HepG2 (cell line): ENCODE results near the gene CSE1L. TPM values are rescaled to one million over a fixed set of nuclear protein-coding genes. Genes with fewer than 3 reads are reported as not detected.
"Not testable (repeated sequence)": the region's sequence is repeated elsewhere in the genome, so short reads cannot be mapped to it uniquely, and the experiment has no call there.

ENCODE experiments used
- ATAC-seq: fragments of 200-7000 bp; cut with Tn5 transposase; 3 replicates; pipeline ENCODE4 v1.9.1; 2020; ENCODE audit warnings: mild to moderate bottlenecking, moderate library complexity
- BruUV-seq: library from RNA; stranded (reverse); fragments of 400-500 nt; replicated peaks from 2 replicates; lab custom pipeline; 2021; lab: Mats Ljungman, UMichigan
- CTCF ChIA-PET: fragments of 300-600 bp; formaldehyde crosslinking; extraction: SDS; loops from one replicate; lab custom pipeline; 2021; ENCODE audit warnings: low total read pairs, inconsistent platforms, low intra/inter-chr PET ratio; lab: Yijun Ruan, JAX
- POLR2A ChIA-PET: fragments of 350-600 bp; sonication (Branson Sonifier 250); formaldehyde crosslinking; loops from one replicate; lab custom pipeline; 2020; ENCODE audit warnings: antibody characterized with exemption, inconsistent platforms; lab: Yijun Ruan, JAX
- DNase-seq: peaks from one replicate; pipeline ENCODE4 v3.0.0-alpha.2; 2015; ENCODE audit warnings: low spot score
- FAIRE-seq: peaks from 3 replicates; lab custom pipeline; 2011; peaks lifted over from hg19 to GRCh38; lab: Jason Lieb, UNC
- H2AFZ ChIP-seq: one replicate; pipeline ENCODE4 v1.6.1; 2011; ENCODE audit warnings: low read length, inconsistent platforms
- H3K27ac ChIP-seq: fragments of 300-600 bp; 3 replicates; pipeline ENCODE4 v1.8.0; 2011; ENCODE audit warnings: mixed run types, mild to moderate bottlenecking, mixed read lengths, low read length, inconsistent platforms; ENCODE audit not compliant: insufficient read depth; ENCODE audit errors: extremely low read length
- H3K27me3 ChIP-seq, 2 experiments: fragments of 200-600 bp in 1 of 2; 2 replicates in 1 of 2; 3 replicates in 1 of 2; pipeline versions ENCODE4 v1.6.0 to v1.8.0; 2011; ENCODE audit warnings: low read length in 2 of 2, mild to moderate bottlenecking in 2 of 2, moderate library complexity in 2 of 2, inconsistent platforms in 1 of 2; ENCODE audit not compliant: insufficient read depth in 2 of 2, control insufficient read depth in 1 of 2
- H3K36me3 ChIP-seq, 2 experiments: fragments of 200-600 bp in 1 of 2; replicated peaks in 1 of 2; 2 replicates in 1 of 2; 3 replicates in 1 of 2; pipeline versions ENCODE4 v1.5.1 to v1.8.0; 2011; ENCODE audit warnings: low read length in 2 of 2, inconsistent platforms in 1 of 2; ENCODE audit not compliant: insufficient read depth in 2 of 2, control insufficient read depth in 1 of 2
- H3K4me1 ChIP-seq: 2 replicates; pipeline ENCODE4 v1.5.1; 2012; ENCODE audit warnings: low read length, inconsistent platforms; ENCODE audit not compliant: insufficient read depth
- H3K4me2 ChIP-seq: 2 replicates; pipeline ENCODE4 v1.6.0; 2011; ENCODE audit warnings: low read depth, low read length, inconsistent platforms
- H3K4me3 ChIP-seq, 3 experiments: fragments of 200-600 bp in 1 of 3; sonication (generic), shearing (Covaris generic) in 1 of 3; replicated peaks in 1 of 3; 2 replicates each; pipeline ENCODE4 v1.5.1; 2011 to 2016; ENCODE audit warnings: low read length in 3 of 3, inconsistent platforms in 2 of 3, low read depth in 2 of 3, mild to moderate bottlenecking in 2 of 3, control low read depth in 1 of 3, mixed read lengths in 1 of 3; ENCODE audit not compliant: insufficient read depth in 1 of 3
- H3K79me2 ChIP-seq: one replicate; pipeline ENCODE4 v1.6.1; 2011; ENCODE audit warnings: low read length, inconsistent platforms; ENCODE audit not compliant: insufficient read depth
- H3K9ac ChIP-seq: 2 replicates; pipeline ENCODE4 v1.6.0; 2011; ENCODE audit warnings: mild to moderate bottlenecking, low read depth, low read length, inconsistent platforms; ENCODE audit not compliant: insufficient read depth
- H3K9me3 ChIP-seq: 2 replicates; pipeline ENCODE4 v1.5.1; 2012; ENCODE audit warnings: mild to moderate bottlenecking, low read length
- H4K20me1 ChIP-seq: 2 replicates; pipeline ENCODE4 v1.6.0; 2011; ENCODE audit warnings: inconsistent platforms, mild to moderate bottlenecking, low read length, moderate library complexity; ENCODE audit not compliant: insufficient read depth
- FLYWCH1 ChIP-seq: sonication (generic); formaldehyde crosslinking; IDR thresholded peaks from 2 replicates; pipeline ENCODE4 v1.8.1; 2023; ENCODE audit warnings: mild to moderate bottlenecking, missing genetic modification reagents
- MYC ChIP-seq: sonication (generic); formaldehyde crosslinking; IDR thresholded peaks from 2 replicates; pipeline ENCODE4 v1.9.0; 2021; ENCODE audit warnings: missing genetic modification reagents, borderline replicate concordance
- ZNF121 ChIP-seq: sonication (generic); formaldehyde crosslinking; IDR thresholded peaks from 2 replicates; pipeline ENCODE4 v1.5.0; 2020; ENCODE audit warnings: mild to moderate bottlenecking, missing genetic modification reagents
- ZNF530 ChIP-seq: sonication (generic); formaldehyde crosslinking; IDR thresholded peaks from 2 replicates; pipeline ENCODE4 v1.5.0; 2020; ENCODE audit warnings: low read depth, mild to moderate bottlenecking, missing genetic modification reagents
- ZNF775 ChIP-seq: sonication (generic); formaldehyde crosslinking; IDR thresholded peaks from 2 replicates; pipeline ENCODE4 v1.4.0; 2020; ENCODE audit warnings: missing genetic modification reagents, mild to moderate bottlenecking, moderate library complexity, borderline replicate concordance
- WGBS: methylation state at CpG from one replicate; pipeline ENCODE4 v1.1.6; 2017; ENCODE audit warnings: low lambda C conversion rate; 5-methylcytosine and 5-hydroxymethylcytosine counted together
- in situ Hi-C: cut with HindIII; loops from 2 replicates; pipeline ENCODE4 v1.10.0; 2017; ENCODE audit warnings: low pct_unique_long_range_greater_than_20kb; ENCODE audit not compliant: extremely low pct_ligation_motif_present
- intact Hi-C: fragments of 100-400 bp; cut with micrococcal nuclease; formaldehyde crosslinking; loops from one replicate; pipeline ENCODE4 v1.10.0; 2022; ENCODE audit not compliant: unreplicated experiment
- polyA plus RNA-seq, 8 experiments: library from polyadenylated mRNA; depleted of rRNA in 3 of 8; stranded (reverse) in 7 of 8; unstranded in 1 of 8; fragments of >200 nt; fragmentation: Illumina TruSeq in 4 of 8; extraction: Trizol in 4 of 8; gene quantifications; 2 replicates each; pipeline versions ENCODE4 v1.2.1 to v1.2.3, GENCODE V29; 2011 to 2016; ENCODE audit warnings: low read depth in 4 of 8, missing spikeins in 1 of 8, mixed read lengths in 1 of 8; ENCODE audit not compliant: insufficient read depth in 1 of 8
- total RNA-seq, 5 experiments: library from RNA; depleted of rRNA; stranded (reverse); fragments of >200 nt; fragmentation: Illumina TruSeq; extraction: Trizol; gene quantifications; 2 replicates each; pipeline ENCODE4 v1.2.3, GENCODE V29; 2016; ENCODE audit warnings: low read depth in 1 of 5
- TF ChIP-seq, protein P1 (sequence below): sonication (generic); formaldehyde crosslinking; IDR thresholded peaks from 2 replicates; pipeline ENCODE4 v1.4.0; 2020; ENCODE audit warnings: missing genetic modification reagents

Gene CSE1L
- total and polyA plus RNA-seq, 2 of the 13 experiments (the other 11 are each of a cell fraction or from before 2014, with no cell fraction given) = 56.9 to 258 TPM

DNA sequence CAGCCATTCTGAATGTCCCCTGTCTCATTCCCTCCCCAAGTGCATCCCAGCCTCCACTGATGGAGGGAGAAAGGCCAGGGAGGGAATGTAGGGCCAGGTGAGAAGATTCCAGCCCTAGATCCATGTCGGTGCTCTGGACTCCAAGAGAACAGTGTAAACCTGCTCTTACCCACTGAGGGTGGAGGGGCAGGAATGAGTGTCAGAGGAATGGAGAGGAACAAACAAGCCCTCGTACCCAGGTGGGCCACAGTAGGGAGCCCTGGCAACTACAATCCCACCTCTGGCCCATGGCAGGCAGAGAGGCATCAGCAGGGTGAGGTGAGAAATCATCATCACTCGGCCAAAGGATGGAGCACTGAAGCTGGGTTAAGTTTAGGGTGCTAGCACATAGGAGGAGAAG lies 87.5 kb downstream of the CSE1L start (continued):
- TF ChIP-seq FLYWCH1 (CRISPR knock-in tag) = 0 out of 2 replicates have a peak, but pooled peaks have one; percentile 56
- no peak for TF ChIP-seq ZNF775 (CRISPR knock-in tag)
- TF ChIP-seq, protein P1, sequence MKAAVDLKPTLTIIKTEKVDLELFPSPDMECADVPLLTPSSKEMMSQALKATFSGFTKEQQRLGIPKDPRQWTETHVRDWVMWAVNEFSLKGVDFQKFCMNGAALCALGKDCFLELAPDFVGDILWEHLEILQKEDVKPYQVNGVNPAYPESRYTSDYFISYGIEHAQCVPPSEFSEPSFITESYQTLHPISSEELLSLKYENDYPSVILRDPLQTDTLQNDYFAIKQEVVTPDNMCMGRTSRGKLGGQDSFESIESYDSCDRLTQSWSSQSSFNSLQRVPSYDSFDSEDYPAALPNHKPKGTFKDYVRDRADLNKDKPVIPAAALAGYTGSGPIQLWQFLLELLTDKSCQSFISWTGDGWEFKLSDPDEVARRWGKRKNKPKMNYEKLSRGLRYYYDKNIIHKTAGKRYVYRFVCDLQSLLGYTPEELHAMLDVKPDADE (CRISPR knock-in tag) = no peak
- TF ChIP-seq ZNF121 (CRISPR knock-in tag) = no peak
- TF ChIP-seq MYC (CRISPR knock-in tag) = 0 out of 2 replicates have a peak, but pooled peaks have one; percentile 6
- TF ChIP-seq ZNF530 (CRISPR knock-in tag) = no peak

DNA sequence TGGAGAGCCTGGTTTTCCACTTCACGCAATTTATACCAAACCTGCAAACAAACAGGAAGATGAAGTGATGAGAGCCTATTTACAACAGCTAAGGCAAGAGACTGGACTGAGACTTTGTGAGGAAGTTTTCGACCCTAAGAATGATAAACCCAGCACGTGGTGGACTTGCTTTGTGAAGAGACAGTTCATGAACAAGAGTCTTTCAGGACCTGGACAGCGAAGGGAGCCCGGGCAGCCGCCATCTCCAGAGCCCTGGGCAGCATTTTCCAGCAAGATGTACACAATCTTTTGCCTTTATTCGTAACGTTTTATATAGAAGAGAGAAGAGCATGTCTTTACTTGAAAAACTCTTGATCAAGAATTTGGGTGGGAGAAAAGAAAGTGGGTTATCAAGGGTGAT lies 88.7 kb downstream of the CSE1L start:
- DNase-seq, H2AFZ ChIP-seq, ATAC-seq, intact Hi-C loops, H3K9ac ChIP-seq, H3K4me3 ChIP-seq, FAIRE-seq, POLR2A ChIA-PET, BruUV-seq, H3K9me3 ChIP-seq, H3K4me2 ChIP-seq, H3K27ac ChIP-seq, H3K27me3 ChIP-seq: not testable (repeated sequence)
- peaks cover 13% of the 10 kb centered on the region; the same call in 1 of the 2 replicates for H3K4me1 ChIP-seq
- CTCF ChIA-PET = interaction anchor here (5.6 kb wide), 1 partner anchor 83 kb away, joined by 70 read pairs; the partner anchor contains the start of gene DDX27
- 95% methylated on average over 8 of the region's 8 CpGs for WGBS
- H3K79me2 ChIP-seq = peaks cover 29% of the 10 kb centered on the region
- H4K20me1 ChIP-seq = peaks cover 24% of the 10 kb centered on the region
- peaks cover 40 to 69% of the 10 kb centered on the region in 2 experiments for H3K36me3 ChIP-seq
- in situ Hi-C loops = loop anchor here (5.0 kb wide), 1 partner anchor 83 kb away; the partner anchor contains the start of gene DDX27
